Activated CD8-positive, alpha-beta memory T cell treated with anti-CD3 and anti-CD28 coated beads, Interleukin-2, amount 50 U/mL, for 4 hours (primary cell): Measurements from ENCODE around the gene HOXC9.

Experiments used
- DNase-seq: peaks from one replicate; pipeline ENCODE4 v3.0.0-alpha.2; 2020

Gene HOXC9

DNA sequence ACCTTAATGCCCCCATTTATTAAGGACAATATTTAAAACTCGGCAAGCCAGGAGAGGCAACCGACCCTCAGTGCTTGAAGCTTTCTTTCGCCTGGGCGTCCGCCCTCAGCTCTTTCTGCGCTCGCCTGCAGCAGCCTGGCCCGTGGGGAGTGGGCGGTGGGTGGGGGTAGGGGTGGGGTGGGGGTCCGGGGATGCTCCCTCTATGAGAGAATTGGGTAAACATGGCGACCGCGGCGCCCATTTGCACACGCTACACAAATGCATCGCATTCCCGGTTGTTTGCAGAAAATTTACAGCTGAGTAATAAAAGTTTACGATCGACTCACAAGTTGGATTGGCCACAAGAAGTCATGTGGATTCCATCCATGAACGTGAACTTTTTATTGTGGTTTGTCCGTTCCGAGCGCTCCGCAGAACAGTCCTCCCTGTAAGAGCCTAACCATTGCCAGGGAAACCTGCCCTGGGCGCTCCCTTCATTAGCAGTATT is 16.6 kb downstream of the HOXC9 start:
- DNase-seq, result no peak

DNA sequence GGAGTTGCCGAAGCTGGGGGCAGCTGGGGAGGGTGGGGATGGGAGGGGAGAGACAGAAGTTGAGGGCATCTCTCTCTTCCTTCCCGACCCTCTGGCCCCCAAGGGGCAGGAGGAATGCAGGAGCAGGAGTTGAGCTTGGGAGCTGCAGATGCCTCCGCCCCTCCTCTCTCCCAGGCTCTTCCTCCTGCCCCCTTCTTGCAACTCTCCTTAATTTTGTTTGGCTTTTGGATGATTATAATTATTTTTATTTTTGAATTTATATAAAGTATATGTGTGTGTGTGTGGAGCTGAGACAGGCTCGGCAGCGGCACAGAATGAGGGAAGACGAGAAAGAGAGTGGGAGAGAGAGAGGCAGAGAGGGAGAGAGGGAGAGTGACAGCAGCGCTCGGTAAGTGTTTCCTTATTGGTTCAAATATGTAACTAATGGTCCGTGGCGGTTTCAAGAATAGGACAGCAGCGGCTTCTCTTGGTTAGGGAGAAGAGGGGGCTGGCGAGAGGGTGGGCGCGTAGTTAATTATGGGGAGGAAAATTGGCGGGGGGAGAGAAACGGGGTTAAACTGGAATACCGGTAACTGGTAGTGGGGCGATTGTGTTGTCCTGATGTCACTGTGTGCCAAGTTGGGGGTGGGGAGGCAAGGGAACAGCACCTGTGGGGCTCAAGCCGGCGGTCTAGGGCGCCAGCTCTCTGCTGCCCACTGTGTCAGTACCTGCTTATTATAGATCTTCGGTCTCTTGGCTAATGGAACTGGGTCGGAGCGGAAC is 17.2 kb downstream of the HOXC9 start:
- no peak for DNase-seq

DNA sequence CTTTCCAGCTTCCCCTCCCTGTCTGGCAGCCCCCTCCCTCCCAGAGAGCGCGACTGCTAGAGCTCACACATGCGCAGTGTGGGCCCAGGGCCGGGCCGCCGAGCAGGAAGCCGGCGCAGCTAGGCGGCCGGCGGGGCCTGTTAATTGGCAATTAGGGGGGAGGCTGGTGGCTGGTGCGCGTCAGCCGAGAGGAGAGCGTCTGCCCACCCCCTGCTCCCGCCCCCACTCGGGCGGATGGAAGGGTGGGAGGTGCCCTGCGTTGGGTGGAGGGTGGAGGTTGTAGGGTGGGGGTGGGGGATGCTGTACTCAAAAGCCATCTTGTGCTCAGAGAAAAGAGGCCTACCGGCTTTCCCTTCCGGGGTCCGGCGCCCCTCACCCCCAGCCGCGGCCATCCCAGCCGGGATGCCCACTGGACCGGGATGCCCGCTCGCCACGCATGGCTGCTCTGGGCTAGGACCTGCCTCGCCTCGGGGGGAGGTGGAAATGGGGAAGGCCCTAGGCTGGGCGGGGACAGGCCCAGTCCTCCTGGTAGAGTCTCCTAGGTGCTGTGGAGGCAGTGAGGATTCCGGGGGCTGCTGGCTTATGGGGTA is 18.0 kb downstream of the HOXC9 start:
- peak; percentile 68 for DNase-seq

DNA sequence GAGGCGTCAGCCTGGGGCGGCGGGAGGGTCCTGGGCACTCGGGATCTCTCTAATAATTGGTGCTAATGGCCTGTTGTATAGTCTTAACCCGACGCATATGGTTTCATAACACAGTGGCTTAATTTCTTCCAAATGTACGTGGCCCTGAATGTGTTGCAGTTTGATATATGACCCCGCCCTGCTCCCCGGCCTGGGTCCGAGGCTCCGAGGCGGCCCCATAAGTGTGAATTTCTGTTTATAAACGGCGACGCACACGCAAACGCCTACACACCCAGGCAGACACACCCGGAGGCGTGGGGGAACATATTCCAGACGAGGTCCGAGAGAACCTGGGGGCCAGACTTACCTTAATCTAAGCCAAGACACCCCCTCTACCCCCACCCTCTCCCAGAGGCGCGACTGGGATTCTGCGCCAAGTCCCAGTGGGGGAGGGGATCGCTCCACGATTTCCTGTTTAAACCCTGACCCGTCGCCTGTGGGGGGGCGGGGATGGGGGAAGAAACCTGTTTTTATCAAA is 18.6 kb downstream of the HOXC9 start:
- no peak for DNase-seq

DNA sequence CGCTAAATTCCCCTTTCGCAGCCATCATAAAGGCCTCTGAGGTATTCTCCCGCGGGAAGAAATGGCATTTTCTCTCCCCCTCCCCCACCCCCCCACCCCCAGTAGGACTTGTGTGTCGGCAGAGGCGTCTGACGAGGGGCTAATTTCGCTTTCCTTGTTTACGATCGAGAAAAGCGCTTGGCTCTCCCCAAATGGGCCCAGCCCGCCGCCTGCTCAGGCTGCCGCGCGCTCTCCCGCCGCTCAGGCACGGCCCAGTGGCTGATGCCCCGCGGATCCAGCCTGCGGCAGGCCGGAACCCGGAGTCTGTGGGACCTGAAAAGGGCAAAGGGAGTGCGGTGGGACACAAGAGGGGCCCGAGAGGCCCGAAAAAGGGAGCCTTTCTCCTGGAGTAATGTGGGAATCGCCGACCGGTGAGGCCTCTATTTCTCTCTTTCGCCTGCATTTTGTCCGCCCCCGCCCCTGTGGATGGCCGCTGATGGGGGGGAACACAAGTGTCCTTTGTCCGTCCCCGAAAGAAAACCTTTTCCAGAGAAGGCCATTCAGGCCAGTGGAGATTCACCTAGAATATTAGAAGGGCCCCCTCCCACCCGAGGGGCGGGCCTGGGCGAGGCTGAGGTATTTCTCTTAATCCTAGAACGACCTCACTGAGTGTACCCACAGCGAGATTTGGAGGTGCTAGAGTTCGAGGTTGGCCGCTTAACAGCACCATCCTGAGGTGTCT is 19.3 kb downstream of the HOXC9 start:
- DNase-seq, result no peak

DNA sequence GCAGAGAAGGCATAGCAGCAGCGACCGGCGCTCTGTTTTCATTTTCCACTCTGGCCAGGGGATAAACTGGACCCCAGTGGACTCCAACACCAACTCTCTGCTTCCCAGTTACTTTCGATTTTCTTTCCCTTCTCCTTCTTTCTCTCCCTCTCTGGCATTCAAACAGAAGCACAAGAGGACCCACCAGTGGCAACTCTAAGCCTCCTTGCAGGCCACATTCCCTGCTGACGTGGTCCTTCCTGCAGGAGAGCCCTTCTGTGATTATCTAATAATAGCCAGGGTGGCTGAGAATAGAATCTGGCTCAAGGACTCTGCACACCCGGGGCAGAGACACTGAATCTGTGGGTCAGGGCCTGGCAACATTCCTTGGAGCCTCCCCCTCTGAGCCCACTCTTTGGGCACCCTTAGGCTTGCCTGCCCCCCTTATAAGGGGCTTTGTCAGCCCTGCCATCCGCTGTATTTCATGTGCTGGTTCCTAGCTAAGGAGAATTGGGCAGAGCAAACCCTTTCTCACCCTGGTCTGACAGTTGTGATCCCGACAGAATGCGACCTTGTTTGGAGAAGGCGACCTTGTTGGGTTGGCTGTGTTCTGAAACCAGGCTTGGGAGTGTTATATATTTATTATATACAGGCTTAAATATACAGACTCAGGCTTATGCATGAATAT is 20.1 kb downstream of the HOXC9 start:
- no peak for DNase-seq

DNA sequence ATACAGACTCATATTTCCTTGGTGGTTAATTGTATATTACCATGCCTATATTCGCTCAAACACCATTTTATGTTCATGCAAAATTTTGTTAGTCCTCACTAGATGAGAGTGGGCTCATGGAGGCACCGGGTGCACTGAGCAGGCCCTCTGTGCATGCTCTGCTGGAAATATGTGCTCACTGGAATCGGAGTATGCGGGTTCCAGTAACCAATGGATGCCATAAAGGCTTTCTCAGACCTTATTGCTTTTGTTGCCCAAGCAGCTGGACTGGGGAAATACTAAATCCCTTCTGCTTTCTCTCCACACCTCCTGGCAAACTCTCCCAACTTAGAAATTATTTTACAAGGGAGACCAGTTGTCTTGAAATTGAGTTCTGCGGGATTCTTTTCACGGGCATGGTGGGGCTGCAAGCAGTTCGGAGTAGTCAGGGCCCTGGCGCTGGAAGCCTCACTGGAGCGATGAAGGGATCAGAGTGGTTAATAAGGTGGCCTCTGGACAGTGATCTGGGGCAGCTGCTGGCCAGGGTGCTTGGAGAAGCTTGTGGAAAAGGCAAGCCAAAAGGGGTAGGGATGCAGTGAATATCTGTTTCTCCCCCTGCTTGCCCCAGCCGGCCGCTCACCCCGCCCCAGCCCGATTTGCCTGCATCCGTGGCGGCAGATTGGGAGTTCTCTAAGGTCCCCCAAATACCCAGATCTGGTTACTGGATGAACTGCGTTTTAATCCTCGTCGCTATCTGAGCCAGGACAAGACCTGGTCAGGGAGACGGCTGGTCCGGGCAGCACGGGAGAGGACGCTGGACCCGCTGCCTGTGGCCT is 20.8 kb downstream of the HOXC9 start:
- DNase-seq, result no peak

DNA sequence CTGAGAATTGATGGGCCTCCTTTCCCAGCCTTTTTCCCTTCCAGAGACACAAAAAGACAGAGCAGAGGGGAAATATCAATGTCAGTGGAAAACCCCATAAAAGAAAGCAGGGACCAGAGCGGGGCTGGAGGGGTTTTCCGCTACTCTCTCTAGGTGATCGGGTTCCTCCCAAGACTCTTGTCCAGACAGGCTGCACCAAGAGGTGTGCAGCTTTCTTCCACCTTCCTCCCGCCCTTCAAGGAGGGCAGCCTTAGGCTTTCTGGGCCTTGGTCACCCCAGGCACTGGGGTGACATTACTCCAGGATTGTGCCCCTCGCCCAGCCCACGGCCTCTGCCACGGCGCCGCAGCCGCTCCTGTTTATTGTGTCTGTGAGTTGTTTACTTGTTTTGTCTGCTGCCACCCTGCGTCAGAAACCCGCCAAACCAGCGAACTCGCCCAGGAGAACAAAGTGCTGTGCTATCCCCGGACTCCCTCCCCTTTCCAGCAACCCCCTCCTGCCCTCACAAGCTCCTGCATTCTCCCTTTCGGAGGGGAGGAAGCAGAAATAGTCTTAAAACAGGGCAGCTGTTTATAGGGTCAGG is 21.6 kb downstream of the HOXC9 start:
- DNase-seq, result no peak

DNA sequence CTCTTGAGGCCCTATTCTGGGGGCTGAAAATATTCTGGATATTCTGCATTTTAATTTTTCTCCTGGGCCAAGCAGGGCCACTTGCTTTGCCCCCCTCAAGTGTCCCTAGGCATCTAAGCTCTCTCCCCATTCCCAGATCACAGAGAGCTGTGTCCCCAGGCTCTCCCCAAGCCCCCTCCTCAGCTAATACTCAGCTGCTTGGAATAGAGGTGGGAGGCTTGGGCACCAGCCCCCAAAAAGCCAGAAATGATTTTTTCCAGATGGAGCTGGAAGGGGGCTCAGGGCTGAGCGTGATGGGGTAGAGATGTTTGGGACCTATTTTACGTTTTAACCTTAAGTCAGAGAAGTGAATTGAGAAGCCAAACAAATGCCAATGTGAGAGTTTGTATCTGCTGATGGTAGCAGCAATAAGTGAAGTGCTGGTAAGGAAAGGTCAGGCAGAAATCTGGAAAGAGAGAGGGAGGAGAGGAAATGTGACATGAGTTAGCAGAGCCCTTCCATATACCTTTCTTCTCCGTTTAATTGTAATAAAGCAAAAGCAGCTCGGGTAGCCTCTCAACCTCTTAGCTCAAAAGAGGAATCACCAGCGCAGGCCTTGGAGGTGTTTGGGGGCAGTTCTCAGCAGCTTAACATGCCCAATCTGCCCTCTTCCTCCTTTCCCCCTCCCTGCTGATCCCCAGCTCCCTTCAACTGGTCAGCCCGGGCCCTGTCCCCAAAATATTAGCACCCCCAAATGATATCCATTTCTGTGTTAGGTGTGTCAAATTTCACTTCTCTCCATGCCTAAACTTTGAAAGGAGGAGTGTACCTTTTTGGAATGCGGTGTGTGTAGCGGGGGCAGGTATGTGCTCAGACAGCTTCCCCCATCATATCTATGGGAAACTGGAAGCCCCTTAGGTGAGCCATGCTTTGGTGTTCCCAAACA is 23.3 kb downstream of the HOXC9 start:
- no peak for DNase-seq

DNA sequence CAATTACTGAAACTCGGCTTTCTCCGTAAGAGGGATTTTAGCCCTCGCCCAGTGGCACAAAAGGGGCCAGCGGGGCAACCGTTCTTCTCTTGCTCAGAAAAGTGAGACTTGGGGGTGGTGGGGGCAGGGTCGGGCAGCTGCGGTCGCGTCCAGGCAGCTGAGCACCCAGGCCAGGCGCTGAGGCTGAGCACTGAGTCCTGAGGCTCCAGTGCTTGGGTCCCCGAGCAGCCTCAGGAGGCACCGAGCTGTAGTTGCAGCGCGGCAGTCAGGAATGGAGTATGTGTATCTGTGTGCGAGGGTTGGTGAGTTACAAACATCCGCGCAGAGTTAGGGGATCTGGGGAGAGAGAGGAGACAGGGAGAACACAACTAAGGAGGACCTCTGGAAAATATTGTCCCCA is 24.2 kb downstream of the HOXC9 start:
- DNase-seq, result no peak

DNA sequence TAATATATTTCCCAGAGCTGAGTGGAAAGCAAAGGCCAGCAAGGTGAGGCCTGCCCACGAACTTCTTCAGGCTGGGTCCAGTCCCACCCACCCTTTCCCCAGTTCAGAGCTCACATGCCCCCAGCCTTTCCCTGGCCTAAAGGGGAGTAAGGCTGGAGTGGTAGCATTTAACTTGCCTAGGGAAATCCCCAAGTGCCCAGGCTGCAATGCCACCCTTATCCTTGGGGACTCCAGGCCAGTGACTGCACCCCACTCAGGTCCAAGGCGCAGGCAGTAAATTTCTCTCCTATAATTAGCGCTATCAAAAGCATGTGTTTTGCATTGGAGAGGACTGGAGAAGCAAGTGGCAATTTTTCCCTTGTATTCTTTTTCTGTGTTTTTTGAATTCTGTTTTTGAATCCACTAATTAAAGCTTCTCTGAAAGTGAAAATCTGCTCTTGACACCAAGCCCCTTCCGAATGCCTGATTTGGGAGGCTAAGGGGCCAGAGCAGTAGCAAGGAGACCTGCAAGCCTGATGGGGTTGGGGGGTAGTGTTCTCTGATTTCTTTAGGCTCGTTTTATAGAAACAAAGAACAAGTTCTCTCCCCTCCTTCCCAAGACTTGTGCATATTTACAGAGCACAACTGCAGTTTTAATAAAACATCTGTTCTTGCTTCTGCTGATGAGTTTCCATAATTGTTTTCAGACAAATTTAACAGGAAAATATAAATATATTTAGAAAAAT is 24.8 kb downstream of the HOXC9 start:
- DNase-seq, result no peak

DNA sequence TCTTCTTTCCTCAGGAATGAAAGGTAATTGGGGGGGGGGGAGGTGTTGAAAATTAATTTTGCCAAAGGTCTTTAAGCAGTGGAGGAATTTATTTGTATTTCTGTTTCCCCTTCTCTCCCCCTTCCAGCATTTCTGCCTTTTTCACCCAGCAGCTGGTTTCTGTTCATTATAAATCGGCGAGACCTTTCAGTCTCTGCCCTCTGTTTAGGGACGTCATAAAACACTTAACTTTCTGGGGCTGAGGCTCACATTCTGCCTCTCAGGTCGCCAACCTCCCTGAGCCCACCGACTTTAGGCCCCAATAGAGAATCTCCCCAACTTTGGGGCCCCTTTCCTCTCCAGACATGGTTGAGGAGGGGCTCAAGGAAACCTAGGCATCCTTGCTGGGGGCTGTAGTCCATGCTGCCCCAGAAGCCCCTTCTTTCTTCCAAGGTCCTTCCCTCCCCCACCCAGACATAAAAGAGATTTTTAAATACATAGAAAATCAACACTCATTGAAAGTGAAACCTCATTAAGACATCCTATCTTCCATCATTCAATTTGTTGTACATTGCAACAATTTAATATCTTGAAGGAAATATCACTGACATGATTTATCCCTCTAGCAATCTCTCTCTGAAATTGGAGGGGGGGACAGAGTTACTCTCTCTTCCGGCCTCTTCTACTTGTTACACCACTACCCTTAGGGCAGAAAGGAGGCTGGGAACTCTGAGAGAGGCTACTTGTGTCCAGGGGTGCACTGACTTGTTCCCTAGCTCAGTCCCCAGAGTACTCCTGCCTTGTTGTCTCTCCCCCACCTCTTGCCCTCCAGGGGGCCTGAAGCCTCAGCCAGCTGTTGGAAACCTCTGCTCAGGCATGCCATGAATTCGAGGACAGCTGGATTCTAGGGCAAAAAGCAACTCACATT is 25.8 kb downstream of the HOXC9 start:
- no peak for DNase-seq

DNA sequence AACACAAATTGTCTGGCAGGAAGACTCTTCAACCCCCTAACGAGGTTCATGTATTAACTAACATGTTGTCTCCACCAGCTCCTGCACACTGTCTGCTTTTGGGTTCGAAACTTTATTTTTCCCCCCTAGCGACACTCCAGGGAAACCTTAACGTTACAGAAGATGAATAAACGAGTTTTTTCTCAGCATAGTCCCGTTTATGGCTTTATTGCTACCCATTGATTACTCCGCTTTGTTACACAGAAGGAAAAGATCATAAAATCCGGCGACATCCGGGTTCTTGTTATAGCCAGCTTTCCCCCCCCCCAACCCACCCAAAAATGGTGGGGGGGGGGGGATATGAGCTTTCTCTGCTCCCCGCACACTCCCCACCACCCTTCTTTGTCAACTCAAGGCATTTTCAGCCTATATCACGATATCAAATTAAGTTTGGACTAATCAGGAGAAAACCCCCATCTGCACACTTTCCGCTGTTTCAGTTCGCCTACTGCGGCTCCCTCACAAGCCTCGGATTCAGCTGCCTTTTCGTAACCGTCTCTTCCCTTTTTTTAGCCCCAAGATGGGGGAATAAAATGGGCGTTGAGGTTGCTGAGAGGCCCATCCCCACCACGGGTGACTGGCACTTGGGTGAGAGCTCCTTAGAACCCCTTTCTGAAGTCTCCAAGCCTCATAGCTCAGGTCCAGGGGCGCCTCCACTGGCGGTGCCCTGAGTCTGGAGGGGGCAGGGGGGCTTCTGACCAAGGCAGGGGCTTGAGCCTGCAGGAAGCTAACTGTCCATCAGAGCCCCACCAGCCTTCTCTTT is 26.9 kb downstream of the HOXC9 start:
- no peak for DNase-seq

DNA sequence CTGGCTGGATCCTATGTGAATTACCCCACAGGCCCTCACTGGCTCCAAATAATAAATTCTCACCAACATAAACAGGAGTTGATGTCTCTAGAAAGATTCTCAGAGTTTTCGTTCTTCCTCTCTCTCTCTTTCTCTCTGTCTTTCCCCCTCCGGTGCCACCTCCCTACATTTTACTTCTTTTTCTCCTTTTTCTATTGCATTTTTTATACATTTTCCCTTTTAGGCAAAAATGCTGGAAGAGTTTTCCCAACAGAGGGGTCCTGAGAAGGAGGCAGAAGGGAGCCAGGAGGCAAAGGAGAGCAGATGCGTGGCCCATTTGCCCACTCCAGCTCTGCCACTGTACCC is 27.5 kb downstream of the HOXC9 start:
- DNase-seq, result no peak

DNA sequence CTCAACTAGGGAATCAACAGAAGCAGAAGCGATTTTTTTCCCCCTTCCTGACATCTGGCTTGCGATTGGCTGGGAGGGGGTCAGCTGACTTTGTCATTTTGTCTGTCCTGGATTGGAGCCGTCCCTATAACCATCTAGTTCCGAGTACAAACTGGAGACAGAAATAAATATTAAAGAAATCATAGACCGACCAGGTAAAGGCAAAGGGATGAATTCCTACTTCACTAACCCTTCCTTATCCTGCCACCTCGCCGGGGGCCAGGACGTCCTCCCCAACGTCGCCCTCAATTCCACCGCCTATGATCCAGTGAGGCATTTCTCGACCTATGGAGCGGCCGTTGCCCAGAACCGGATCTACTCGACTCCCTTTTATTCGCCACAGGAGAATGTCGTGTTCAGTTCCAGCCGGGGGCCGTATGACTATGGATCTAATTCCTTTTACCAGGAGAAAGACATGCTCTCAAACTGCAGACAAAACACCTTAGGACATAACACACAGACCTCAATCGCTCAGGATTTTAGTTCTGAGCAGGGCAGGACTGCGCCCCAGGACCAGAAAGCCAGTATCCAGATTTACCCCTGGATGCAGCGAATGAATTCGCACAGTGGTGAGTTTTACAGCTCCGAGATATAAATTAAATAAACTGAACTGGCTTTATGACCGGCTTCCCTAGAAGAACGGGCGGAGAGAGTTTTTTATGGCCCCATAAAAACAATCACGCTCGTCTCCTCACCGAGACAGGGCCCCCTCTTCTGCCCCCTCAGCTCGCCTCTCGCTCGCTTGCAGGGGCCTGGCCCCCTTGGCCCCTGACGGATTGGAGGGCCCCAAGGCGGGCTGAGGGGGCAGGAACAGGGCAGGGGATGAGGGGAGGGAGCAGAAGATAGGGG is 28.6 kb downstream of the HOXC9 start, which contains the start of gene HOXC6:
Gene HOXC6, plus strand, starts transcription at position 127 of the 888 bp plus-strand sequence. Its CDS starts 82 bp downstream, at position 209.
- DNase-seq, result no peak

DNA sequence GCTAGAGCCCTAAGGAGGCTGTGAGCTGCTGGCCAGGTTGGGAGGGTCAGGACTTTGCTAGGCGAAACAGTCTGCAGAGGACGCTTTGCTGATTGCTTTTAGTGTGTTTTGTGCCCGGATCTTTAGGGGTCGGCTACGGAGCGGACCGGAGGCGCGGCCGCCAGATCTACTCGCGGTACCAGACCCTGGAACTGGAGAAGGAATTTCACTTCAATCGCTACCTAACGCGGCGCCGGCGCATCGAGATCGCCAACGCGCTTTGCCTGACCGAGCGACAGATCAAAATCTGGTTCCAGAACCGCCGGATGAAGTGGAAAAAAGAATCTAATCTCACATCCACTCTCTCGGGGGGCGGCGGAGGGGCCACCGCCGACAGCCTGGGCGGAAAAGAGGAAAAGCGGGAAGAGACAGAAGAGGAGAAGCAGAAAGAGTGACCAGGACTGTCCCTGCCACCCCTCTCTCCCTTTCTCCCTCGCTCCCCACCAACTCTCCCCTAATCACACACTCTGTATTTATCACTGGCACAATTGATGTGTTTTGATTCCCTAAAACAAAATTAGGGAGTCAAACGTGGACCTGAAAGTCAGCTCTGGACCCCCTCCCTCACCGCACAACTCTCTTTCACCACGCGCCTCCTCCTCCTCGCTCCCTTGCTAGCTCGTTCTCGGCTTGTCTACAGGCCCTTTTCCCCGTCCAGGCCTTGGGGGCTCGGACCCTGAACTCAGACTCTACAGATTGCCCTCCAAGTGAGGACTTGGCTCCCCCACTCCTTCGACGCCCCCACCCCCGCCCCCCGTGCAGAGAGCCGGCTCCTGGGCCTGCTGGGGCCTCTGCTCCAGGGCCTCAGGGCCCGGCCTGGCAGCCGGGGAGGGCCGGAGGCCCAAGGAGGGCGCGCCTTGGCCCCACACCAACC is 29.8 kb downstream of the HOXC9 start:
- DNase-seq, result no peak
